ENCODE data around the gene TEX53. TPM values are rescaled to one million over a fixed set of nuclear protein-coding genes. Genes with fewer than 3 reads are reported as not detected.

Gene TEX53
- total and polyA plus RNA-seq, 11 donors, result not detected

DNA sequence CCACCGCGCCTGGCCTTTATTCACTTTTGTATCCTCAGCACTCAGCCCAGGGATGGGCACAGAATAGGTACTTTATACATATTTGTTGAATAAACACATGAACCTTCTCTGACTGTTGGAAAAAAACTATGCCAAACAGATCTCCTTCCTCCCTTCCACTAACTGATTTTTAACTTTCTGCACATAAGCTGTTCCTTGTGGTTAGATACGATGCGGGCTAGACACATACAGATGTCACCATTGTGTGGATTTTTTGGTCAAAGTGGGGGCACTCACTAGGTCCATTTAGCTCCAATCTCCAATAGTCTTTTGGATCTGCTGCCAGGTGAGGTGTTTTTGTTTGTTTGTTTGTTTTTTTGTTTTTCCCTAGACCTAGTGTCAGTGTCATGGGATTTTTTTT, 19.3 kb upstream of the TEX53 start:
- no peak overlapping the region for H3K27ac ChIP-seq
- DNase-seq (no peak), ATAC-seq (no peak)
- H3K9me3 ChIP-seq, result no peaks in the 10 kb centered on the region
- no peak overlapping the region for H3K4me3 ChIP-seq
- WGBS, 4 donors, result 88 to 94% (median 90%) methylated on average over 4 of the region's 4 CpGs
- TF ChIP-seq POLR2A (IDR thresholded peaks at IDR 0.05), result no peak
- TF ChIP-seq, protein P1, sequence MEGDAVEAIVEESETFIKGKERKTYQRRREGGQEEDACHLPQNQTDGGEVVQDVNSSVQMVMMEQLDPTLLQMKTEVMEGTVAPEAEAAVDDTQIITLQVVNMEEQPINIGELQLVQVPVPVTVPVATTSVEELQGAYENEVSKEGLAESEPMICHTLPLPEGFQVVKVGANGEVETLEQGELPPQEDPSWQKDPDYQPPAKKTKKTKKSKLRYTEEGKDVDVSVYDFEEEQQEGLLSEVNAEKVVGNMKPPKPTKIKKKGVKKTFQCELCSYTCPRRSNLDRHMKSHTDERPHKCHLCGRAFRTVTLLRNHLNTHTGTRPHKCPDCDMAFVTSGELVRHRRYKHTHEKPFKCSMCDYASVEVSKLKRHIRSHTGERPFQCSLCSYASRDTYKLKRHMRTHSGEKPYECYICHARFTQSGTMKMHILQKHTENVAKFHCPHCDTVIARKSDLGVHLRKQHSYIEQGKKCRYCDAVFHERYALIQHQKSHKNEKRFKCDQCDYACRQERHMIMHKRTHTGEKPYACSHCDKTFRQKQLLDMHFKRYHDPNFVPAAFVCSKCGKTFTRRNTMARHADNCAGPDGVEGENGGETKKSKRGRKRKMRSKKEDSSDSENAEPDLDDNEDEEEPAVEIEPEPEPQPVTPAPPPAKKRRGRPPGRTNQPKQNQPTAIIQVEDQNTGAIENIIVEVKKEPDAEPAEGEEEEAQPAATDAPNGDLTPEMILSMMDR (IDR thresholded peaks at IDR 0.05), result no peak
- no peaks in the 10 kb centered on the region for H3K36me3 ChIP-seq
- peaks cover 0 to 34% (median under 1%) of the 10 kb centered on the region in 9 donors for H3K27me3 ChIP-seq
- H3K4me1 ChIP-seq, result no peaks in the 10 kb centered on the region
- intact Hi-C loops (cut with DNase I), result no loop called here

DNA sequence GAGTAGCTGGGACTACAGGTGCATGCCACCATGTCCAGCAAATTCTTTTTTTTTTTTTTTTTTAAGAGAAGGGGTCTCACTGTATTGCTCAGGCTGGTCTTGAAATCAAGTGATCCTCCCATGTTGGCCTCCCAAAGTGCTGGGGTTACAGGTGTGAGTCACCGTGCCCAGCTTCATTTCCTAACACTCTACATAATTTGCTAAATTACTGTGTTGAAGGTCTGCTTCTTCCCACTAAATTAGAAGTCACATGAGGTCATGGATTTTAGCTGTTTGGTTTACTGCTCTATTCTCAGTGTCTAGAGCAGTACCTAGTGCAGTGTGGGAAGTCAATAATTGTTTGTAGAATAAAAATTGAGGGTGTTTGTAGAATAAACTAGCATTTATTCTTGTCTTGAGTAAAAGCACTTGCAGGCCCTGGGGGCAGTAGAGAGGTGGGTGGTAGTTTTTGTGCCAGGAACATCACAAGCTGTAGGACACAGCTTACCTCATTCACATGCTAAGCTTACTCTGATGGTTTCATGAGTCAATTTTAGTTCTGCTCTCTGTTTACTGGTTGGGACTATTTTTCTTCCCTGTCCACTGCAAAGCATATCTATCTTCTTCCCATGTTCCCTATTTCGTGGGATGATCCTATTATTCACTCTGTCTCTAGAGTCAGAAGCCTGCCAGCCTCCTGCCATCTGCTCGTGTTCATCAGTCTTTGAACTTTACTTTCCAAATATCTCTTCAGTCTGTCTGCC, 17.4 kb upstream of the TEX53 start:
- Histone ChIP-seq H3K36me3 (no peaks in the 10 kb centered on the region), H3K4me1 (no peaks in the 10 kb centered on the region)
- intact Hi-C loops (cut with DNase I), result no loop called here

DNA sequence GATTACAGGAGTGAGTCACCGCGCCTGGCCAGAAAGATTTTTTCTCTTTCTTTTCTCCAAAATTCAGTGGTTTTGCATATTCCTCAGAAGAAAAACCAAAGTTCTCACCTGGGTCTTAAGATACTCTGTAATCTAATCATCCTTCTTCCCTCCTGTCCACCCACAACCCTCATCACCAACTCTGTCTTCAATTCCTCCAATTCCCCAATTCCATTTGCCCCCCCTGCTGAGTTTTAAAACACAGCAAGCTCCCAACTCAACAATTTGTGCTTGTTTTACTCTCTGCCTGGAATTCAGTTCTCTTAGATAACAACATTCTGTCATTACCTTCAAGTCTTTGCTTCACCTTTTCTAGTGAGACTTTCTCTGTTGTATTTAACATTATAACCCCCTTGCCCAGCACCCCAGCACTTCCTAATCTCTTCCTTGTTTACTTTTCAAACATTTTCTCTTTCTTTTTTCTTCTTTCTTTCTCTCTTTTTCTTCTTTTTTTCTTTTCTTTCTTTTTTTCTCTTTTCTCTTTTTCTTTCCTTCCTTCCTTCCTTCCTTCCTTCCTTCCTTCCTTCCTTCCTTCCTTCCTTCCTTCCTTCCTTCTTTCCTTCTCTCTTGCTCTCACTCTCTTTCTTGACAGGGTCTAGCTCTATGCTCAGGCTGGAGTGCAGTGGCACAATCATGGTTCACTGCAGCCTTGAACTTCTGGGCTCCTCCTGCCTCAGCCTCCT, 16.6 kb upstream of the TEX53 start:
- no peak overlapping the region for H3K27ac ChIP-seq
- peaks cover 0 to 27% (median 3%) of the 10 kb centered on the region in 9 donors for H3K27me3 ChIP-seq
- no peaks in the 10 kb centered on the region for H3K36me3 ChIP-seq
- intact Hi-C loops (cut with DNase I), result no loop called here
- TF ChIP-seq, protein P1 (IDR thresholded peaks at IDR 0.05), result no peak
- no peak for TF ChIP-seq POLR2A (IDR thresholded peaks at IDR 0.05)
- no peak overlapping the region for H3K4me3 ChIP-seq
- no peaks in the 10 kb centered on the region for H3K9me3 ChIP-seq
- no peak for ATAC-seq
- H3K4me1 ChIP-seq, result no peaks in the 10 kb centered on the region
- DNase-seq, result no peak
- WGBS, 4 donors, result 84 to 94% (median 90%) methylated on average over 2 of the region's 2 CpGs

More for the DNA sequence above, 17.4 kb upstream of the TEX53 start:
- Histone ChIP-seq H3K4me3 (no peak overlapping the region), H3K27ac (no peak overlapping the region), H3K9me3 (no peaks in the 10 kb centered on the region), H3K27me3 (peaks cover 0 to 29% (median 3%) of the 10 kb centered on the region in 9 donors)
- no peak for ATAC-seq
- 71 to 83% (median 82%) methylated on average over 3 of the region's 3 CpGs for WGBS, 4 donors
- TF ChIP-seq POLR2A (IDR thresholded peaks at IDR 0.05), result no peak
- TF ChIP-seq, protein P1 (IDR thresholded peaks at IDR 0.05), result no peak
- no peak for DNase-seq

DNA sequence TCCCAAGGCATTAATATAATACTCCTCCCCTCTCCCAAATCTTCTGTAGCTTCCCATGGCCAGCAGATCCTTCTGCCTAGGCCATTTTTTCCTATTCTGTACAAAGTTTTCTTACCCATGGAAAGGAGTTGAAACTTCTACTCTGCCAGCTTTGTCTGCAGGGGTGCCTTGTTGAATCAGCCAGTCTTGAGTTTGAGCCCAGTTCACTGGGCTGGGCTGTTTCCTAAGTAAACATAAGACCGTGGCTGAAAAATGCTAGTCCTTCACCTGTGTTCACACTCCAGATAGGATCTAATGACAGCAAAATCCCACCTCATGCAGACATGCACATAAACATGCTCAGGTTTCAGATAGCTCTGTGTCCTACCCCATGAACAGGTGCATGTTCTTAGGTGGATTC, 14.0 kb upstream of the TEX53 start:
- DNase-seq, result no peak
- H3K4me1 ChIP-seq, result no peaks in the 10 kb centered on the region
- TF ChIP-seq, protein P1 (IDR thresholded peaks at IDR 0.05), result no peak
- TF ChIP-seq POLR2A (IDR thresholded peaks at IDR 0.05), result no peak
- ATAC-seq, result no peak
- peaks cover 0 to 22% (median 3%) of the 10 kb centered on the region in 9 donors for H3K27me3 ChIP-seq
- no peaks in the 10 kb centered on the region for H3K36me3 ChIP-seq
- intact Hi-C loops (cut with DNase I), result no loop called here
- 31 to 46% (median 35%) methylated on average over 1 of the region's 1 CpG for WGBS, 4 donors
- no peaks in the 10 kb centered on the region for H3K9me3 ChIP-seq
- H3K4me3 ChIP-seq, result no peak overlapping the region
- H3K27ac ChIP-seq, result no peak overlapping the region
